BE2C (cell line): ENCODE measurements around the gene COX7A2.

ENCODE experiments used
- DNase-seq: peaks from one replicate; pipeline ENCODE4 v3.0.0-alpha.2; 2020
- H3K27me3 ChIP-seq: fragments of 250-450 bp; sonication (Bioruptor Pico); 2 replicates; pipeline ENCODE4 v1.5.1; 2020; ENCODE audit warnings: mild to moderate bottlenecking
- H3K36me3 ChIP-seq: fragments of 250-450 bp; sonication (Bioruptor Pico); 2 replicates; pipeline ENCODE4 v1.5.1; 2020; ENCODE audit warnings: mild to moderate bottlenecking
- H3K4me1 ChIP-seq: fragments of 250-450 bp; sonication (Bioruptor Pico); 2 replicates; pipeline ENCODE4 v1.5.1; 2020
- H3K4me3 ChIP-seq: 2 replicates; pipeline ENCODE4 v1.5.1; 2011; ENCODE audit warnings: low read depth, low read length
- H3K9me3 ChIP-seq: fragments of 250-450 bp; sonication (Bioruptor Pico); 2 replicates; pipeline ENCODE4 v1.5.1; 2020
- TF ChIP-seq, protein P1 (sequence below): IDR thresholded peaks from 2 replicates; pipeline ENCODE4 v1.5.1; 2012; ENCODE audit warnings: mild to moderate bottlenecking, low read depth, low read length

COX7A2 gene

DNA sequence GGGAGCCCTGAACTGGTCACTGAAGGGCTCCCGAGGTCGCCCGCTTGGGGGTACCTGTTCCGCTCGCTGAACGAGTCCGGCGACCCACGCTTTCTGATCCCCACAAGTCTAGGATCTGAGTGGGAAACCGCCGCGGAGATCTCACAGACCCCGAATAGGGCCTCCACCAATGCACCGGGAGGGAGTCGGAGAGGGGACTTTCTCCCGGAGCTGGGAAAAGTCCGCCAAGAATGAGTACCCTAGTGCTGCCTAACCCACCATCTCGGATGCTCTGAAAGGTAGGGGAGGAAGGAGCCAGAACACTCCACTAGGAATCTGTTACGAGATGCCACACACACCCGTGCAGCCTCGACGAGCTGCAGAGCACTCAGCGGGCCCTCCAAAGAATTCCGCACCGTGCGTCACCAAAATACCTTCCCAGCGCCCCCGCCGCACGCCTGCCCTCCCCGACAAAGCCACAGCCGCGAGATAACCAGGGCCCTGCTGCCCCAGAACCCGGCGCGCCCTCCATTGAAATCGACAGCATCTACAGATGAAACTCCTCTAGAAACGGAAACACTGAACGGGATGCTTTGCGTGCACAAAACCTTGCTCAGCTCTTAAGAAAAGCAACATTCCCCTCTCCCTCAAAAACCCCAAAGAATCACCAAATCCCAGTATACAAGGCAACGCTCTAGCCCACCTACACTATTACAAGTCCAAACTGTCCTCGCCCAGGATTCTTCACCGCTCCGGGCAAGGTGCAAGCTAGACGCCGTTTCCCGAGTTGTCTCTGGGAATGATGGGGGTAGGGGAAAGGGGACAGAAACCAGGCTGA, 38.4 kb downstream of the COX7A2 start:
- DNase-seq: no peak
- H3K36me3 ChIP-seq: no peaks in the 10 kb centered on the region
- no peak overlapping the region for H3K4me3 ChIP-seq
- TF ChIP-seq, protein P1, sequence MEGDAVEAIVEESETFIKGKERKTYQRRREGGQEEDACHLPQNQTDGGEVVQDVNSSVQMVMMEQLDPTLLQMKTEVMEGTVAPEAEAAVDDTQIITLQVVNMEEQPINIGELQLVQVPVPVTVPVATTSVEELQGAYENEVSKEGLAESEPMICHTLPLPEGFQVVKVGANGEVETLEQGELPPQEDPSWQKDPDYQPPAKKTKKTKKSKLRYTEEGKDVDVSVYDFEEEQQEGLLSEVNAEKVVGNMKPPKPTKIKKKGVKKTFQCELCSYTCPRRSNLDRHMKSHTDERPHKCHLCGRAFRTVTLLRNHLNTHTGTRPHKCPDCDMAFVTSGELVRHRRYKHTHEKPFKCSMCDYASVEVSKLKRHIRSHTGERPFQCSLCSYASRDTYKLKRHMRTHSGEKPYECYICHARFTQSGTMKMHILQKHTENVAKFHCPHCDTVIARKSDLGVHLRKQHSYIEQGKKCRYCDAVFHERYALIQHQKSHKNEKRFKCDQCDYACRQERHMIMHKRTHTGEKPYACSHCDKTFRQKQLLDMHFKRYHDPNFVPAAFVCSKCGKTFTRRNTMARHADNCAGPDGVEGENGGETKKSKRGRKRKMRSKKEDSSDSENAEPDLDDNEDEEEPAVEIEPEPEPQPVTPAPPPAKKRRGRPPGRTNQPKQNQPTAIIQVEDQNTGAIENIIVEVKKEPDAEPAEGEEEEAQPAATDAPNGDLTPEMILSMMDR: no peak
- H3K4me1 ChIP-seq: no peaks in the 10 kb centered on the region
- no peaks in the 10 kb centered on the region for H3K9me3 ChIP-seq
- H3K27me3 ChIP-seq: peaks cover 72% of the 10 kb centered on the region

DNA sequence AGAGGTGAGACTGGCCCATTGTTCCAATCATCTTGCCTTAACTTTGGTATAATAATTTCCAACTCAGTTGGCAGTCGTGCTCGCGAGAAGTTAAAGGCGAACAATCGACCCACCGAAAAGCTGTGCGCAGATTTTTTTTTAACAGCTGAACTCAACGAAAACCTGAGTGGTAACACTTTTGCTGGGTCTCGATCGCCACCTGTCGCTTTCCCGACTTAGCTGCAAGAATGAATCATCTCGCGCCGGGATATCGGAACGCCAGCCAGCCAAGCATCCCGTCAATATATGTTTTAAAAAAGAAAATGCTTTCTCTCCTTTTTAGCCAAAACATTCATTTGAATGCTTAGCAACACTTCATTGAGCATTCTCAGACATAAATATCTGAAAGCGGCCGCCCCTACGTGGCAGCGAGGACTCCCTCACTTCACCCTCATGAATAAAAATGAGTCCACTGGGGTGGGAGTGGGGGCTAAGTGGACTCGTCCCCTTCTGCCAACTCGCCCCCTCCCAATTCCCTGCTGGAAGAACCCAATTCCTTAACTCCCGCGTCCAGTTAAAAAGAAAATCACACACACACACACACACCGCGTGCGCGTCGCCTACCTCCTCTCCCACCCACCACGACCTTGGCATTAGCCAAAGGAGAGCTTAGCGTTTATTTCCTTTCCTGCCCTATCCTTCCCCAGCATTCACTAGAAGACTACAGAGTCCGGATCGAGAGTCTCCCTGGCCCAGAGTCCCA, 39.2 kb downstream of the COX7A2 start:
- Histone ChIP-seq H3K4me1 (no peaks in the 10 kb centered on the region), H3K4me3 (no peak overlapping the region), H3K9me3 (no peaks in the 10 kb centered on the region), H3K27me3 (peaks cover 71% of the 10 kb centered on the region), H3K36me3 (no peaks in the 10 kb centered on the region)
- peak; percentile 65 for DNase-seq
- TF ChIP-seq, protein P1: peak; percentile 76

DNA sequence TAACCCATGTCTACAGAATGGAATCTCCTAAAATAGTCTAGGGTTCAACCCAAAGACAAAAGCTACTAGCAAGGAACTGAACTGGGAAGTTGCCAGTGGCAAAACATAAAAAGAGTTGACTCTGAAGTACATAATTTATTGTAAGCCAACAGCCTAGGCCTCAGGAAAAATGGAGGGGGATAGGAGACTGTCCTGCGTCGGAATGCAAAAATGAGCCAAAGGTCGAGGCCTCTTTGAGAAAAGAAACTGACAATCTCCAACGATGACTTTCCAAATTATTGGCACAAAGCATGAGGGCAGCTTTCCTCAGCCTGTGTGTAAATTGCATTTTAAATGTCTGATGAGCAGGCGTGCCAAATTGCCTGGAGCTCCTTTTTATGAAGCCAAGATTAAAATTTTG, 39.9 kb downstream of the COX7A2 start:
- H3K4me3 ChIP-seq: no peak overlapping the region
- peaks cover 70% of the 10 kb centered on the region for H3K27me3 ChIP-seq

DNA sequence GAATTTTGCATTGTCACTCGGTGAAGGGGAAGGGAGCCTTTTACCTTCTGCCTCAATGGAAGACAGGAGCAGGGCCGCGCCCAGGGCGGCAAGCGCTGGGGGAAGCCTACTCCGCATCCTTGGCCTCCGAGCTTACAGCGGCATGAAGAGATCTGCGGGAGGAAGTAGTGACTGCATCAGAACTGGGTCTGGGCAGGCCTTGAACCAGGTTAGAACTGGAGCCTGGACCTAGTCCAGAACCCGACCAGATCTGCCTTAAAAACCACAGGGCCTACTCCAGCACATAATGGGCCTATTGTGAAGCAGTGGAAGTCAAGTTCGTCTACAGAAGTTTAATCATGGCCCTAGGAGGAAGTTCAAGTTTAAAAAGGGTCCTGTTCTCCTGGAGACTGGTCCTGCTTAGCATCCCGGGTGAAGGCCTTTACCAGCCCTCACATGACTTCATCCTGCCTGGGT, 40.9 kb downstream of the COX7A2 start:
- Histone ChIP-seq H3K4me3 (no peak overlapping the region), H3K27me3 (peaks cover 61% of the 10 kb centered on the region), H3K9me3 (no peaks in the 10 kb centered on the region), H3K4me1 (no peaks in the 10 kb centered on the region), H3K36me3 (no peaks in the 10 kb centered on the region)
- TF ChIP-seq, protein P1: no peak
- no peak for DNase-seq

More for the DNA sequence above, 39.9 kb downstream of the COX7A2 start:
- Histone ChIP-seq H3K9me3 (no peaks in the 10 kb centered on the region), H3K36me3 (no peaks in the 10 kb centered on the region), H3K4me1 (no peaks in the 10 kb centered on the region)
- TF ChIP-seq, protein P1: no peak
- no peak for DNase-seq

DNA sequence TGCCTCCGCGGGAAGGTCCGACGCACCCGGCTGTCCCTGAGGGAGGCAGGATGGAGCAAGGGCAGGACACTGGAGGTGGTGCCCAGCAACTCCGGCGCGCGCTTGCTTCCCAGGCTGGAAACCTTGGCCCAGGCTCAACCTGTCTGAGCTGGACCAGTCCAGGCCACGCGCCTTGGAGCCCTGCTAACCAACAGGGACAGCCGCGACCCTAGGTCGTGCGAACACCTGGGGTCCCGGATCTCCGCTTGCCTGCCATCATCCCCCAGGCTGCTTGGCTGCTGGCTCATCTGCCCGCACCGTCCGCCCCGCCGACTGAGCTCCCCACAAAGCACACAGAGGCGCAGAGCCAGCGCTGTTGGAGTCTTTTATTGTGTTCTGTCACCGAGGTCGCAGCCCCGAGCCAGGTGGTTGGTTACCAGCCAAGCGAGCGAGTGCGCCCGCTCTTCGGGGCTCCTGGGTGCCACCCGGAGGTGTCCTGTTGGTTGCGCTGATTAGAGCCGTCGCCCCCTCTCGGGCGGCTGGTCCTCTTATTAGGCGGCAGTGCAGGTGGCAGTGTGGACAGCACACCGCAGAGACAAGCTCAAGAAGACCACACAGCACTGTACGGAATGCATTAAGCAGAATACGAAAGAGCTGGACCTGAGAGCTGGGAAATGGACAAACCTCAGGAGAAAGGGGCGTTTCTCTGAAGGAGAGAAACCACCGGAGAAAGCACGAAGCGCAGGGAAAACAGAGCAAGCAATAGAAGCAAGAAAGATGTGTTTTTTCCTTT, 41.5 kb downstream of the COX7A2 start:
- H3K4me3 ChIP-seq: no peak overlapping the region
- peaks cover 55% of the 10 kb centered on the region for H3K27me3 ChIP-seq
- no peak for DNase-seq
- H3K36me3 ChIP-seq: no peaks in the 10 kb centered on the region
- TF ChIP-seq, protein P1: no peak
- no peaks in the 10 kb centered on the region for H3K4me1 ChIP-seq
- H3K9me3 ChIP-seq: no peaks in the 10 kb centered on the region
